Gastrocnemius medialis (tissue), 4 donors: ENCODE results near the gene SGPL1.

Experiments used
- CTCF ChIP-seq, 5 experiments: fragments of 450-650 bp in 3 of 5; fragments of 200-600 bp in 2 of 5; sonication (generic) in 2 of 5; IDR thresholded peaks in 4 of 5; conservative IDR thresholded peaks in 1 of 5; 1 replicate in 4 of 5; 2 replicates in 1 of 5; pipeline ENCODE4 v1.5.1; 2016 to 2019; ENCODE audit warnings: antibody characterized with exemption in 5 of 5, mild to moderate bottlenecking in 3 of 5, moderate library complexity in 3 of 5
- POLR2A ChIP-seq, 2 donors: fragments of 450-650 bp; IDR thresholded peaks; one replicate each; pipeline ENCODE4 v1.6.1; 2017; ENCODE audit warnings: antibody characterized with exemption in 2 of 2, mild to moderate bottlenecking in 2 of 2, moderate library complexity in 2 of 2

GRCh38 chr10:70917635-70918034, 101.9 kb downstream of the SGPL1 start:
- TF ChIP-seq CTCF (IDR thresholded peaks at IDR 0.05 in 4 of 5, conservative IDR thresholded peaks at IDR 0.05 in 1 of 5) (no peak), POLR2A (IDR thresholded peaks at IDR 0.05) (no peak)
